IMR-90 (cell line): ENCODE results near the gene EFEMP1. TPM values are rescaled to one million over a fixed set of nuclear protein-coding genes. Genes with fewer than 3 reads are reported as not detected.
A peak's percentile ranks its signal among the peaks of the same experiment; 100 is the strongest.

Experiments
- ATAC-seq: fragments of 200-7000 bp; cut with Tn5 transposase; 2 replicates; pipeline ENCODE4 v1.9.1; 2020; ENCODE audit warnings: low read depth, mild to moderate bottlenecking, moderate library complexity
- BruUV-seq: library from RNA; stranded (reverse); fragments of 400-500 nt; replicated peaks from 2 replicates; lab custom pipeline; 2021; lab: Mats Ljungman, UMichigan
- CTCF ChIA-PET: fragments of 300-600 bp; formaldehyde crosslinking; extraction: SDS; loops from one replicate; lab custom pipeline; 2021; ENCODE audit warnings: antibody characterized with exemption; lab: Yijun Ruan, JAX
- POLR2A ChIA-PET: fragments of 300-600 bp; sonication (Branson Sonifier 250); formaldehyde crosslinking; loops from one replicate; lab custom pipeline; 2022; ENCODE audit warnings: antibody characterized with exemption; ENCODE audit not compliant: unreplicated experiment; lab: Charles Lee
- DNase-seq: peaks from one replicate; pipeline ENCODE4 v3.0.0; 2013
- H2AFZ ChIP-seq: replicated peaks from 2 replicates; pipeline ENCODE3; 2013; ENCODE audit warnings: low read length, mild to moderate bottlenecking; ENCODE audit not compliant: poor library complexity
- H2AK5ac ChIP-seq: 2 replicates; pipeline ENCODE4 v1.6.1; 2013; ENCODE audit warnings: low read depth, low read length, inconsistent platforms
- H2AK9ac ChIP-seq: replicated peaks from 2 replicates; pipeline ENCODE3; 2013; ENCODE audit warnings: mild to moderate bottlenecking, low read depth, low read length, moderate library complexity; ENCODE audit not compliant: poor library complexity
- H2BK120ac ChIP-seq: 2 replicates; pipeline ENCODE4 v1.6.1; 2013; ENCODE audit warnings: low read depth, low read length, inconsistent platforms
- H2BK15ac ChIP-seq: 3 replicates; pipeline ENCODE4 v1.6.1; 2013; ENCODE audit warnings: low read depth, low read length, inconsistent platforms
- H2BK20ac ChIP-seq: 2 replicates; pipeline ENCODE4 v1.6.1; 2013; ENCODE audit warnings: low read depth, mild to moderate bottlenecking, inconsistent platforms, low read length, moderate library complexity
- H2BK5ac ChIP-seq: 2 replicates; pipeline ENCODE4 v1.6.1; 2013; ENCODE audit warnings: mild to moderate bottlenecking, low read depth, low read length, inconsistent platforms; ENCODE audit not compliant: poor library complexity, severe bottlenecking
- H3K14ac ChIP-seq: replicated peaks from 2 replicates; pipeline ENCODE4 v1.6.1; 2013; ENCODE audit warnings: low read depth, low read length, inconsistent platforms
- H3K18ac ChIP-seq: 2 replicates; pipeline ENCODE4 v1.6.1; 2013; ENCODE audit warnings: low read depth, low read length, control low read depth
- H3K23ac ChIP-seq: 2 replicates; pipeline ENCODE4 v1.6.1; 2013; ENCODE audit warnings: low read depth, low read length, inconsistent platforms
- H3K27ac ChIP-seq: 2 replicates; pipeline ENCODE4 v1.5.1; 2013; ENCODE audit warnings: mild to moderate bottlenecking, control low read depth, low read length; ENCODE audit not compliant: insufficient read depth
- H3K27me3 ChIP-seq: 2 replicates; pipeline ENCODE4 v1.6.1; 2013; ENCODE audit warnings: low read length; ENCODE audit not compliant: control insufficient read depth, insufficient read depth
- H3K36me3 ChIP-seq: 2 replicates; pipeline ENCODE4 v1.6.1; 2013; ENCODE audit warnings: low read length, mixed read lengths; ENCODE audit not compliant: control insufficient read depth, insufficient read depth
- H3K4ac ChIP-seq: 2 replicates; pipeline ENCODE4 v1.6.1; 2013; ENCODE audit warnings: low read depth, low read length, inconsistent platforms
- H3K4me1 ChIP-seq: 2 replicates; pipeline ENCODE4 v1.6.1; 2013; ENCODE audit warnings: low read length, mixed read lengths; ENCODE audit not compliant: control insufficient read depth, insufficient read depth
- H3K4me2 ChIP-seq: 2 replicates; pipeline ENCODE4 v1.6.1; 2013; ENCODE audit warnings: low read depth, mild to moderate bottlenecking, control low read depth, low read length, moderate library complexity
- H3K4me3 ChIP-seq: 2 replicates; pipeline ENCODE4 v1.5.1; 2013; ENCODE audit warnings: low read depth, mild to moderate bottlenecking, control low read depth, low read length, moderate library complexity; ENCODE audit not compliant: insufficient read depth
- H3K56ac ChIP-seq: 2 replicates; pipeline ENCODE4 v1.6.1; 2013; ENCODE audit warnings: low read length, inconsistent platforms; ENCODE audit not compliant: insufficient read depth; ENCODE audit errors: extremely low read depth
- H3K79me1 ChIP-seq, 2 experiments: 2 replicates each; pipeline ENCODE4 v1.6.1; 2013; ENCODE audit warnings: low read length in 2 of 2, inconsistent platforms in 1 of 2, low read depth in 1 of 2
- H3K9ac ChIP-seq: 2 replicates; pipeline ENCODE4 v1.6.1; 2013; ENCODE audit warnings: low read depth, low read length, control low read depth
- H3K9me1 ChIP-seq: 2 replicates; pipeline ENCODE4 v1.6.1; 2013; ENCODE audit warnings: low read length, inconsistent platforms; ENCODE audit not compliant: insufficient read depth
- H3K9me3 ChIP-seq: 2 replicates; pipeline ENCODE4 v1.6.1; 2013; ENCODE audit warnings: low read length; ENCODE audit not compliant: control insufficient read depth, insufficient read depth
- H4K20me1 ChIP-seq: 2 replicates; pipeline ENCODE4 v1.6.1; 2013; ENCODE audit warnings: low read length, inconsistent platforms; ENCODE audit not compliant: insufficient read depth
- H4K5ac ChIP-seq: 2 replicates; pipeline ENCODE4 v1.6.1; 2013; ENCODE audit warnings: mild to moderate bottlenecking, low read depth, low read length, control low read depth
- H4K8ac ChIP-seq, 2 experiments: 2 replicates each; pipeline ENCODE4 v1.6.1; 2013; ENCODE audit warnings: low read depth in 2 of 2, low read length in 2 of 2, control low read depth in 1 of 2, inconsistent platforms in 1 of 2
- H4K91ac ChIP-seq: 2 replicates; pipeline ENCODE4 v1.6.1; 2013; ENCODE audit warnings: low read depth, low read length, inconsistent platforms; ENCODE audit not compliant: insufficient read depth
- BHLHE40 ChIP-seq: fragments of 150-350 bp; IDR thresholded peaks from 2 replicates; pipeline ENCODE4 v1.6.1; 2016; ENCODE audit warnings: mild to moderate bottlenecking, low read depth, low read length
- CEBPB ChIP-seq: IDR thresholded peaks from 2 replicates; pipeline ENCODE4 v1.6.1; 2012; ENCODE audit warnings: low read depth, low read length, improper control_type of control experiment
- CHD1 ChIP-seq: IDR thresholded peaks from 2 replicates; pipeline ENCODE4 v1.6.1; 2012; ENCODE audit warnings: low read depth, low read length, improper control_type of control experiment
- FOS ChIP-seq: fragments of 150-350 bp; IDR thresholded peaks from 2 replicates; pipeline ENCODE4 v1.6.1; 2016; ENCODE audit warnings: low read depth, low read length
- MAFK ChIP-seq: IDR thresholded peaks from 2 replicates; pipeline ENCODE4 v1.6.1; 2012; ENCODE audit warnings: low read depth, low read length, improper control_type of control experiment
- MAZ ChIP-seq: IDR thresholded peaks from 2 replicates; pipeline ENCODE4 v1.6.1; 2012; ENCODE audit warnings: low read depth, mild to moderate bottlenecking, low read length, improper control_type of control experiment, moderate library complexity, borderline replicate concordance
- MXI1 ChIP-seq: IDR thresholded peaks from 2 replicates; pipeline ENCODE4 v1.6.1; 2012; ENCODE audit warnings: low read depth, mild to moderate bottlenecking, low read length, moderate library complexity, borderline replicate concordance
- NFE2L2 ChIP-seq: fragments of 150-350 bp; IDR thresholded peaks from 2 replicates; pipeline ENCODE4 v1.6.1; 2016; ENCODE audit warnings: low read depth, mild to moderate bottlenecking, low read length
- POLR2A ChIP-seq: IDR thresholded peaks from 2 replicates; pipeline ENCODE4 v1.6.1; 2012; ENCODE audit warnings: mild to moderate bottlenecking, low read depth, low read length
- RAD21 ChIP-seq: IDR thresholded peaks from 2 replicates; pipeline ENCODE4 v1.6.1; 2012; ENCODE audit warnings: low read length, improper control_type of control experiment
- RCOR1 ChIP-seq: IDR thresholded peaks from 2 replicates; pipeline ENCODE4 v1.6.1; 2012; ENCODE audit warnings: mild to moderate bottlenecking, low read length, improper control_type of control experiment; ENCODE audit not compliant: insufficient replicate concordance
- RFX5 ChIP-seq: IDR thresholded peaks from 2 replicates; pipeline ENCODE4 v1.8.0; 2012; ENCODE audit warnings: low read depth, mild to moderate bottlenecking, low read length, moderate library complexity
- SMC3 ChIP-seq: fragments of 150-350 bp; IDR thresholded peaks from 2 replicates; pipeline ENCODE4 v1.6.1; 2016; ENCODE audit warnings: low read depth, mild to moderate bottlenecking, antibody characterized with exemption, low read length, moderate library complexity
- WGBS, 2 experiments: methylation state at CpG; one replicate each; pipeline versions ENCODE4 v1.1.5 to v1.1.7; 2013; ENCODE audit warnings: missing lambda C conversion rate in 2 of 2; ENCODE audit not compliant: insufficient read length in 1 of 2; ENCODE audit errors: extremely low coverage in 2 of 2; 5-methylcytosine and 5-hydroxymethylcytosine counted together
- dilution Hi-C: fragments of 300-500 bp; cut with HindIII; formaldehyde crosslinking; loops from one replicate; pipeline ENCODE4 v1.14.3; 2018; ENCODE audit warnings: low sequenced_read_pairs; ENCODE audit not compliant: unreplicated experiment
- in situ Hi-C: fragments of 300-500 bp; cut with MboI; formaldehyde crosslinking; loops from 3 replicates; pipeline ENCODE4 v1.14.3; 2019; ENCODE audit warnings: low sequenced_read_pairs, inconsistent platforms, mixed read lengths
- intact Hi-C: fragments of 100-400 bp; cut with micrococcal nuclease; formaldehyde crosslinking; loops from 2 replicates; pipeline ENCODE4 v1.10.0; 2022
- polyA plus RNA-seq, 3 experiments: library from polyadenylated mRNA; depleted of rRNA; stranded (reverse); fragments of >200 nt; gene quantifications; 2 replicates each; pipeline ENCODE4 v1.2.3, GENCODE V29; 2012; ENCODE audit warnings: low replicate concordance in 1 of 3
- total RNA-seq: library from RNA; depleted of rRNA; stranded (reverse); fragments of >200 nt; gene quantifications from 2 replicates; pipeline ENCODE4 v1.2.3, GENCODE V29; 2012
- TF ChIP-seq, protein P1 (sequence below): fragments of 150-350 bp; IDR thresholded peaks from 2 replicates; pipeline ENCODE4 v1.6.1; 2017; ENCODE audit warnings: mild to moderate bottlenecking, antibody characterized with exemption, low read length, low read depth
- TF ChIP-seq, protein P2 (sequence below): conservative IDR thresholded peaks from 2 replicates; pipeline ENCODE4 v1.5.1; 2012; ENCODE audit warnings: mild to moderate bottlenecking, low read depth, low read length, improper control_type of control experiment
- TF ChIP-seq, protein P3 (sequence below): fragments of 150-350 bp; IDR thresholded peaks from 2 replicates; pipeline ENCODE4 v1.6.1; 2016; ENCODE audit warnings: low read depth, mild to moderate bottlenecking, low read length, moderate library complexity, borderline replicate concordance

Gene EFEMP1
- total and polyA plus RNA-seq, 2 of the 4 experiments (the other 2 are of a cell fraction) = 214 to 219 TPM

DNA sequence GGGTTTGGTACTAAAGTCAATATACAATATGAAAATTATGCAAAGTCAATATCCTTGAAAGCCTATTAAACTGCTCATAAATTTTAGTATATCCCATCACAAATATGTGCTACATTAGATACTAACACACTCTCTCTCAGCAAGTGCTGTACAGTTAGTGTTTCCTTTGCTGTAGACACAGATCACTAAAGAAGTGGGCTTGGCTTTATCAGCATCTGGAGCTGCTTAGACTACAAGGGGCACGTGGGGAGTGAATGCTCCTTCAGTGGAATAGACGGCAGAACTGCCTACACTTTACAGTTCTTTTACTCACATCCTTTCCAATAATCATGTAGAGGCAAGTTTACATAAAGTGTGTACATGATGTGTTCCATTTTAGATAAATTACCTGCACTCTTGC lies 26.0 kb upstream of the EFEMP1 start:
- WGBS, 2 experiments = no CpG with 5 or more reads among the region's 2 CpGs
- Histone ChIP-seq H3K56ac (no peak overlapping the region), H3K23ac (no peak overlapping the region), H2BK5ac (no peak overlapping the region), H2AFZ (no peak overlapping the region), H3K4ac (no peak overlapping the region), H3K36me3 (no peaks in the 10 kb centered on the region), H2BK20ac (no peak overlapping the region), H3K9me3 (no peaks in the 10 kb centered on the region), H2BK15ac (no peak overlapping the region), H3K9ac (no peak overlapping the region), H4K5ac (no peak overlapping the region), H4K20me1 (no peaks in the 10 kb centered on the region), H3K4me1 (peaks cover 2% of the 10 kb centered on the region; the same call in 1 of the 2 replicates), H3K14ac (0 out of 2 replicates have a peak overlapping the region, but pooled peaks have one; percentile 46), H3K4me3 (no peak overlapping the region), H4K8ac (no peak overlapping the region), H2AK5ac (no peak overlapping the region), H3K4me2 (no peak overlapping the region), H4K91ac (no peak overlapping the region), H3K79me1 (no peaks in the 10 kb centered on the region), H2BK120ac (no peak overlapping the region), H3K27ac (no peak overlapping the region), H3K18ac (no peak overlapping the region), H3K27me3 (peaks cover 2% of the 10 kb centered on the region; the same call in 1 of the 2 replicates), H3K9me1 (no peaks in the 10 kb centered on the region), H2AK9ac (no peak overlapping the region)
- POLR2A ChIA-PET = no interaction called here
- intact Hi-C loops = no loop called here
- CTCF ChIA-PET = no interaction called here
- DNase-seq (no peak), ATAC-seq (no peak)
- dilution Hi-C loops = no loop called here
- TF ChIP-seq RAD21 = no peak
- TF ChIP-seq MXI1 = no peak
- TF ChIP-seq MAFK = no peak
- no peak for TF ChIP-seq SMC3
- TF ChIP-seq CHD1 = no peak
- TF ChIP-seq, protein P1, sequence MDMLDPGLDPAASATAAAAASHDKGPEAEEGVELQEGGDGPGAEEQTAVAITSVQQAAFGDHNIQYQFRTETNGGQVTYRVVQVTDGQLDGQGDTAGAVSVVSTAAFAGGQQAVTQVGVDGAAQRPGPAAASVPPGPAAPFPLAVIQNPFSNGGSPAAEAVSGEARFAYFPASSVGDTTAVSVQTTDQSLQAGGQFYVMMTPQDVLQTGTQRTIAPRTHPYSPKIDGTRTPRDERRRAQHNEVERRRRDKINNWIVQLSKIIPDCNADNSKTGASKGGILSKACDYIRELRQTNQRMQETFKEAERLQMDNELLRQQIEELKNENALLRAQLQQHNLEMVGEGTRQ = no peak
- no peak for TF ChIP-seq RCOR1
- TF ChIP-seq, protein P2, sequence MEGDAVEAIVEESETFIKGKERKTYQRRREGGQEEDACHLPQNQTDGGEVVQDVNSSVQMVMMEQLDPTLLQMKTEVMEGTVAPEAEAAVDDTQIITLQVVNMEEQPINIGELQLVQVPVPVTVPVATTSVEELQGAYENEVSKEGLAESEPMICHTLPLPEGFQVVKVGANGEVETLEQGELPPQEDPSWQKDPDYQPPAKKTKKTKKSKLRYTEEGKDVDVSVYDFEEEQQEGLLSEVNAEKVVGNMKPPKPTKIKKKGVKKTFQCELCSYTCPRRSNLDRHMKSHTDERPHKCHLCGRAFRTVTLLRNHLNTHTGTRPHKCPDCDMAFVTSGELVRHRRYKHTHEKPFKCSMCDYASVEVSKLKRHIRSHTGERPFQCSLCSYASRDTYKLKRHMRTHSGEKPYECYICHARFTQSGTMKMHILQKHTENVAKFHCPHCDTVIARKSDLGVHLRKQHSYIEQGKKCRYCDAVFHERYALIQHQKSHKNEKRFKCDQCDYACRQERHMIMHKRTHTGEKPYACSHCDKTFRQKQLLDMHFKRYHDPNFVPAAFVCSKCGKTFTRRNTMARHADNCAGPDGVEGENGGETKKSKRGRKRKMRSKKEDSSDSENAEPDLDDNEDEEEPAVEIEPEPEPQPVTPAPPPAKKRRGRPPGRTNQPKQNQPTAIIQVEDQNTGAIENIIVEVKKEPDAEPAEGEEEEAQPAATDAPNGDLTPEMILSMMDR = no peak
- no peak for TF ChIP-seq MAZ
- TF ChIP-seq NFE2L2 = no peak
- TF ChIP-seq, protein P3, sequence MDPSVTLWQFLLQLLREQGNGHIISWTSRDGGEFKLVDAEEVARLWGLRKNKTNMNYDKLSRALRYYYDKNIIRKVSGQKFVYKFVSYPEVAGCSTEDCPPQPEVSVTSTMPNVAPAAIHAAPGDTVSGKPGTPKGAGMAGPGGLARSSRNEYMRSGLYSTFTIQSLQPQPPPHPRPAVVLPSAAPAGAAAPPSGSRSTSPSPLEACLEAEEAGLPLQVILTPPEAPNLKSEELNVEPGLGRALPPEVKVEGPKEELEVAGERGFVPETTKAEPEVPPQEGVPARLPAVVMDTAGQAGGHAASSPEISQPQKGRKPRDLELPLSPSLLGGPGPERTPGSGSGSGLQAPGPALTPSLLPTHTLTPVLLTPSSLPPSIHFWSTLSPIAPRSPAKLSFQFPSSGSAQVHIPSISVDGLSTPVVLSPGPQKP = no peak
- no peak for TF ChIP-seq BHLHE40
- TF ChIP-seq POLR2A = no peak
- TF ChIP-seq RFX5 = no peak
- TF ChIP-seq CEBPB = no peak
- no peak for TF ChIP-seq FOS
- in situ Hi-C loops = no loop called here
- no TSS peak for BruUV-seq
